Anterior cingulate cortex (tissue), 58 donors: ENCODE data around the gene MTAP.

Experiments
- DNase-seq, 58 donors: peaks; one replicate each; lab custom pipeline; 2025; lab: John Stamatoyannopoulos, UW

MTAP gene

DNA sequence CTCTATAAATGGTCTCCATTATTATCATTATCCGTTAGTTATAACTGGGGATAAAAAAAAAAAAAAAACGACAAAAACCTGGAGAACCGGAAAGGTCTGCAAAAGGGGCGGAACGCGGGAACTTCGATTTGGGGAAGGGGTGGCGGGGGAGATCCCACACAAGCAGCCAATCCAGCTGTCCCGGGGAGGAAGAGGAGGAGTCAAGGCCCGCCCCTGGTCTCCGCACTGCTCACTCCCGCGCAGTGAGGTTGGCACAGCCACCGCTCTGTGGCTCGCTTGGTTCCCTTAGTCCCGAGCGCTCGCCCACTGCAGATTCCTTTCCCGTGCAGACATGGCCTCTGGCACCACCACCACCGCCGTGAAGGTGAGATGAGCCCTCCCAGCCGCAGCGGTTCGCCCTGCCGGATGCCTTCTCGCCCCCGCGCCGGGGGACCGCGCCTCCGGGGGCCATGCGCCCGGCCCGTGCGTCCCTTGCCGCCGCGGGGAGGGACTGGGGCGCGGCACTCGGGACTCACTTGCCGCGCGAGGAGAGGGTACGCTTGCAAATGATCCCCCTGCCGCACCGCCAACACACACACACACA is at the start of gene MTAP:
MTAP (plus strand) TSS at position 219 of the 583 bp plus-strand sequence; CDS start at position 332, 113 bp downstream.
- peak; percentile 48 to 94 (median 85) for DNase-seq

DNA sequence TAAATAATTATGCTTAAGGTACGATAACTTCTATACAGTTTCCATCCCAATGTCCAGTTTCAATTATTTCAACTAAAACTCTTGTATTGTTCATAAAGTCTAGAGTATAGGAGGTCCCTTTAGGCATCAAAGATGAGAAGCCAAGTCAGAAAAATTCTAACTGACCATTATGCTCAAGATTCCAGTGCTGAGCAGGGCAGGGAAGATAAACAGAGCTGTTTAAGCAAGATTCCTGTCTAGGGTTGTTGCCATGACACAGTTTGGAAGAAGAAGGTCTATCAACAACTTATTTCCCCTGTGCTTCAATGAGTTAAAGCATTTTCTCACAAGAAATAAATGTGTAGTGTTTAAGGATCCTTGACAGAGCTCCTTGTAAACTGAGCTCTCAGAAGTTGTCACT is 48.9 kb upstream of the MTAP start:
- DNase-seq, result no peak

DNA sequence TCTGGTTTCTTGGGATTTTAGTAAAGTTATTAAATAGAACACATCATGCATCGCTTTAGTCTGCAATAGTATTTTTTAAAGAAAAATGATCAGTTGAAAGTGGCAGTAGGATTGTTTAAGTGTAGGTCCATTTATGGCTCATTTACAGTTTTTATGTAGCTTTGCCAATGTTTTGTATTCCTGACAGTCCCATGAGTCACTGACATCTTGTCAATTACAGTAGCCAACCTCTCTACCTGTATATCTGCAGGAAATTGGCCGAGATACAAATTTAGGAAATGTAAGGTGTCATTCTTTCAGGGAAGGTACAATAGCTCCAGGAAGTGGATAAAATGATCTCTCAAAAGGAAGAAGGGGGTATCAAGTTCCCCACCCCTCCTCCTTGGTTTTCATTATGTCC is 47.7 kb upstream of the MTAP start:
- DNase-seq, result no peak

DNA sequence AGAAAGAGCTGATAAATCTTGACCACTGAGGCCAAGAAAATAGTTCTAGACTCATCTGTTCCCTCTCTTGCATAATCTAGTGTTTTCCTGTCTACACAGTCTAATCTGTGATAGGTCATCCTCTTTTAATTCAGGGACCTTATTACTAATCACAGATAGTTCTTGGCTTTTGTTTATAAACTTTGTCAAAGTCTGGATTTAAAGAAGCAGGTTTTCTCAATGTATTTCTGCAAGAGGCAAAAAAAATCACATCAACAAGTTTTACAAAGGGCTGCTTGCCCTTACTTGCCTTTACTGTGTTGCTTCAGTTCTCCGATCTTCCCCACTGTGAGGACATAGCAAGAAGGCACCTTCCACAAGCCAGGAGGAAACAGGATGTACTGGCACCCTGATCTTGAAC is 43.9 kb upstream of the MTAP start:
- no peak for DNase-seq

DNA sequence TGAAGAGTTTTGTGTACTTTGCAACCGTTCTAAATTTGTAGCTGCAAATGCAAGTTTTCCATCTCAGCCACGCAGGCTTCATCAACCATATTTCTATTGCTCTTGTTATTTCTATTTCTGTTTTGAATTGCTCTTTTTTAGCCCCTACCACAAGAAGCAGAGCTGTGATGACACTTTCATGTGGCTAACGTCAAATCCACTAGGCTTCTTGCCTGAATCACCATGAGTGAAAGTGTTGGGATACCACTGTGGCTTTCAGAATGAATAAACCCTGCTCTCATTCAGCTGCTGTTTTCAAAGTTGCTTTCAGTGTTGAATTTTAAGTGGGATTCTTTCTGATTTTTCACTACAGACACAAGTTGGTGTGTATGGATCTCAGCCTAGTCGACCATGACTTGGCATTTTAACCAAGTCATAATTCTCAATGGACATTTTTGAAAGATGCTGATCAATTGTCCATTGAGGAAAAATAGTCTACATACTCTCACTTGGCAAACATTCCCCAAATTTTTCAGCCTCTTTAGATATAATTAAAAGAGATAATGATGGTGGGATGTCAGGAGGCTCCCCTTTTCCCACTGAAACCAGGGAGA is 41.0 kb upstream of the MTAP start:
- no peak for DNase-seq

DNA sequence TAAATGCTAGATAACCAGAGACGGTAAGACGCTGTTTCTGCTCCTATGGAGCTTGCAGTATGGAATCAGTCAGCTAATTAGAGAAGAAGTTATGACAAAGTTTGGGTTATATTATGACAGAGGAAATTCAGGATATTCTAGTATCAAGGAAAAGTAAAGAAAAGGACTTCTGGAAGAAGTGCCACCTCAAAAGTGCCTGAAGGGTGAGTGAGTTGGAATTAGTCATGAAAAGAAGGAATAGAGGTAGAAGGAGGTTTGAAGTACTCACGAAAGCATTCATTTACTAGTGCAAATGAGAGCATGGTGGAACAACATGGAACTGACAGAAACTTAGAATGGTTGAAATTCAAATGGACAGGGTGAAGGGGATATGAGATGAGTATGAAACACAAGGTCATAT is 40.4 kb upstream of the MTAP start:
- no peak for DNase-seq

DNA sequence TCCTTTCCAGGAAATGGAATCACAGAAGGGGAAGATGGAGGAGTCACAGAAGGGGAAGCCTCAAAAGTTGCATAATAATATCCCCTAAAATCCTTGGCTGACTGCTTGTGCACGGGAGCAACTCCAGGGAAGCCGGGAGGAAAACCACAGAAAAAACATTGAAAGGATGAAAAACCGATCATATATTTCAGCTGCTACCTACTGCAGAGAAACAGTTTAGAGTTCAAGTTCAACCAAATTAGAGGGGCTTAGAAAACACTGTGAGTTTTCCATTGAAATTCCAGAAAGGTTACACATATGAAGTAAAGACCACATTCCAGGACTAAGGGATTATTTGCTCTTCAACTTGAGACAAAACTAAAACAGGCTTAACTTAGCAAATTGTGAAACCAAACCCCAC is 37.6 kb upstream of the MTAP start:
- DNase-seq, result no peak

DNA sequence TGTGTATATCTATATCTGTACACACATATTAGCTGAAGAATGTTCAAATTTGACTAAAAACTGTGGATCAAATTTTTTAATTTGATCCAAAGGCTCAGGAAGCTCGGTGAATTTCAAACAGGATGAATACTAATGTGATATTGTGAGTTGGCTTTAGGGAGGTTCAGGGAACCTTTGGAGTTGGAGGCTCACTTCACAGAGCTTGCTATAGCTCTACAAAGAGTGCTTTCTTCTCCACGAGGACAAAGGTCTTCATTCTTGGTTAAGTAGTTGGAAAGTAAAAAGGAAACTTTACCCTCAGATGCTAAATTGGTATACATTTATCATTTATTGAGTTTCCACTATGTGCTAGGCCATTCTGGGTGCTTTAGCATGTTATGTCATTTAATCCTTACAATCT is 36.3 kb upstream of the MTAP start:
- no peak for DNase-seq

DNA sequence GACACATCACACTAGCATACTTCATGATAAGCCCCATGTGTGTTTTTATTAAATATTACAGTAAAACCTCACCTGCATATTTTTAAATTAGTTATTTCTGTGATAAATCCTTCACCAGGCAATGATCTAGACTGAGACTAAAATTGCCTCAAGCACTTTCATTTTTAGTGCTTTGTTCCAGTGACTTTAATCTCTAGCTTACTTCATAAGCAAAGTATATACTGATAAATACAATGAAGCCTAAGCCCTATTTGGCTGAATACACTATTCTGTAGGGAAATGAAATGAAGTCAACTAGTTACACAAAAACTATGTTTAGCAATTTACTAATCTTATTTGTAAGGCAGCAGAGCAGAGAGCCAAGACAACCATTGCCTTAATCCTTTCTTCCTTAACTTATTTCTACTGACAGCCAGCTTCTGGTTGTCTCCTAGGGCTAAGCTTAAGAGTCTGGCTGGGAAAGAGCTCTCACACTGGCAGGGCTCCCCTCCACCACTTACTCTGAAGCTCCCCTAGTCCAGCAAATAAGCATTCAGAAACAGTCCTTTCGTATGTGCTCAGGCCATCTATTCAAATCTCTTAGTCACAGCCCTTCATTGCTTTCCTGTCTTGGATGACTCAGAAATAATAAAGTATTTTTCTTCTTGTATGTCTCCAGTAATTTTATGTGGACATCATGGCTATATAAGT is 31.4 kb upstream of the MTAP start:
- DNase-seq, result no peak

DNA sequence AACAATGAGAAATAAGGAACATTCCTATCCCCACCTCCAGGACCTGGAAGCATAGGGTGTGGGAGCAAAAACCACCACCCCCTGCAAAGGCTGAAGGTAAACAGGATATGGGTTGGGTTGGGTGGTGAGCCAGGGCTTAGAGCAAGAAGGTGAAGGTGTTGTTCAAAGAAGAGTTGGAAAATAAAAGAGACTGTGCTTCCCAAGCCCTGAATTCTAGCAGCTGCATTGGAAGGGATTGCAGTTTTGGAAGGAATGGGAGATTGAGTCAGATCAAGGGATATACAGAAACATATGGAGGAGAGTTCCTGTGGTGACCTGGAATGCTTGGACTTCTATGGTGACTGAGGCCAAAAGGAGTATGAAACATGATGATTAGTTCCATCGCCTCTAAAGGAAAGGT is 24.7 kb upstream of the MTAP start:
- DNase-seq, result no peak

DNA sequence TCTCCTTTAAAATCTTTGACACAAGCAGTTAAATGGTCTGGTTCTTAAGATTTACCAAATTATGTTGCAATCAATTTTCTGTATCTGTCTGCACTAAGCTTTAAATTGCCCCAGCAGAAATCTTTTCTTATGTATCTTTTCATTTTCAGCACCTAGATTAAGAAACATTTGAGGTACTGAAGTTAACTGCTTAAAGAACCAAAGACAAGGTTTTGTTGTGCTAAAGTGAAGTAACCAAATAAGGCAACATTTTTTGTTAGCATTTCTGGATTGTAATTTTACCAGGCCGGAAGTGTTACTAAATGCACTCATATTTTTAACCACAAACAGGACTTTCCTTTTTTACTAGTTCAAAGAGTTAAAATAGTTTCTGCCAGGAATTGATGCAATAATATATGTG is 24.1 kb upstream of the MTAP start:
- no peak for DNase-seq

DNA sequence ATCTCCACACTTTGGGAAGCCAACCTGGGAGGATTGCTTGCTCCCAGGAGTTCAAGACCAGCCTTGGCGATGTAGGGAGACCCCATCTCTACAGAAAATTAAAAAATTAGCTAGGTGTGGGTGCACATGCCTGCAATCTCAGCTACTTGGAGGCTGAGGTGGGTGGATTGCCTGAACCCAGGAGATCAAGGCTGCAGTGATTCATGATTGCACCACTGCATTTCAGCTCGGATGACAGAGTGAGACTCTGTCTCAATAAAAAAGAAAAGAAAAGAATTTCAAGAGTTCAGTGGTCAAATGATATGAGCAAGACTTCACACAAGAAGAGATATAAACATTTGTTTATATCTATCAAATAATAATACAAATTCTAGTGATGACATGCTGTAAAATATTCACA is 23.0 kb upstream of the MTAP start:
- no peak for DNase-seq

DNA sequence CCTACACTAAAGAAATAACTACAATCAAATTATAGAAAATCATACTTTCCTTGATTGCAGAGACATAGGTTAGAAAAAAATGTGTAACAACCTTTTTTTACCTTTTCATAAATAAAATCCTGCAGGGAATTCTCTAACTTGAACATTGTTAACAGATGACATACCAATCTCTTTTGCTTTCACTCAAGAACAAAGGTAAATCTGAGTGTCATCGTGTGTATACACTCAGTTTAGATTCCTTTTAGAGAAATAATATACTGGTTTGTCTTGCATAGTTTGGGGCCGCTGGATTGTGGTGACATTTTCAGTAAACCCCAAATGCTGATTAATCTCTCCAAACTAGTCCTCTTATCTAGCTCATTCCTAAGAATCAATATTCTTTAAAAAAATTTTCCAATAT is 20.8 kb upstream of the MTAP start:
- DNase-seq, result no peak

DNA sequence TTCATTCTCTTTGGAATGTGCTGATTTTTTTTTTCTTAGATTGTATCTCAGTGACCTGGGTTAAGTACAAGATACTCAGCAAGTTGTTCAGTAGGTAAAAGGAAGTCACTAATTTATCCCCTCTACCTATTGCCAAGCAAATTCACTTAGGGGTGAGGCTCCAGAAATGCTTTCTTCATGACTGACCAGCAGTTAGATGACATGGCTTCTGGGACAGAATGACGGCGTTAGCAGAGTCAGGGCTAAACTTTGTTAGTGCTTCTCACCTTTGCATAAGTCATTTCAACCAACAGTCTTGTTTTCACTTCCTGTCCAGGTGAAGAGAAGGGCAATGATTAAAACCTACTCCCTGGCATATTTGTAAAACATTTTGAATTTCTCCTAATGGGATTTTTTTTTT is 20.2 kb upstream of the MTAP start:
- no peak for DNase-seq

DNA sequence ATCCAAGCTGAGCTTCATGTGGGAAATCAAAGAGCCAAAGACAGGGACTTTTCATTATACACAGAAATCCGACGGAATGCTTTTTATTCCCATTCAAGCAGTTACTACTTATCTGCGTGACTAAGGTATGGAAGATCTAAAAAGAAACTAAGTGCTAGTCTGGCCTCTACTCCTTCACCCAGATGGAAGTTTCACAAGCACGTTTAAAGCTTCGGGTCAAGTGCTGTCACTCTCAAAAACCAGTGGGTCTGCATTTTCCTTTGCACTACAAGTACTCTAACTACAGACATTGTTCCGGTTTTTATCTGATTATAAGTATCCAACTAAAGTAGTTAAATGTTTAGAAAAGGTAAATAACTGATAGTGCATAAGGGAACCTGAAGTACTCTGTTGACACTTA is 13.7 kb upstream of the MTAP start:
- DNase-seq, result no peak

DNA sequence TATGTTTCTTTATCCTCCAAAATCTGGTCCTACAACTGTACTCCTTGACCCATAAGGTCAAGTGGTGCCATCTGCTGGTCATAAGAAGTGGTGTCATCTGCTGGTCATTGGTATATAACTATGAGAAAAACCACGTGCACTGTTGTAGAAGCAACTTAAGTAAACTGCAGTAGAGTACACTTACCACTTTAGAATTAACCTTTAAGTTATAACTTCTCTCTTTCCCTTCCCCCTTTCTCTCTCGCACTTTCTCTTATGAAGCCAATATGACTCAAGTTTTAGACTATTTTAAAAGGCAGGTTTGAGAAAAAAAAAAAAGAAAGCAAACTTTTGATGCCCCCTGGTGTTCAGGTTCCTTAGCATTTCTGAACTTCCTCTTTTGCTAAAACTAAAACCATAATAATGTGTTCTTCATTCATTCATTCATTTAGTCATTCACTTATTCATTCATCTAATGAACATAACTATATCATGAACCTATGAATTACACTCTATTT is 12.8 kb upstream of the MTAP start:
- DNase-seq, result peak in 27 of 58 donors; percentile 3 to 69 (median 29)

DNA sequence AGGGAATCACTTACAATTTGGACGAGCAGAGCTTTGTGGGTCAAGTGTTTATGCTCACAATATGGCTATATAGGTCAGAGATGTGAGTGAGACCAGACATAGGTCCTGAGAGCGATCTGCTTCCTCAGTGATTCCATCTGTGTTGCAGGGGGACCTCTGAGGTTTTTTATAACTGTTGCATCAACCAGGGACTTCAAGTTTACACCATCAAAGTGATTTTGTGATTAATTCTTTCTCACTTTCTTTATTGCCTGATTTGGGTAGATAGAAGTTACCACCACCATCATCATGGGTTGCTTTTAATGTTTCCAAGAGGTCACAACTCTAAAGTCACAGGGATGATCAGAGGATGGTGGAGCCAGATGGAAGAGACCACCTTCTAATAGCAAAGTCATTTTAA is 7.0 kb upstream of the MTAP start:
- no peak for DNase-seq

DNA sequence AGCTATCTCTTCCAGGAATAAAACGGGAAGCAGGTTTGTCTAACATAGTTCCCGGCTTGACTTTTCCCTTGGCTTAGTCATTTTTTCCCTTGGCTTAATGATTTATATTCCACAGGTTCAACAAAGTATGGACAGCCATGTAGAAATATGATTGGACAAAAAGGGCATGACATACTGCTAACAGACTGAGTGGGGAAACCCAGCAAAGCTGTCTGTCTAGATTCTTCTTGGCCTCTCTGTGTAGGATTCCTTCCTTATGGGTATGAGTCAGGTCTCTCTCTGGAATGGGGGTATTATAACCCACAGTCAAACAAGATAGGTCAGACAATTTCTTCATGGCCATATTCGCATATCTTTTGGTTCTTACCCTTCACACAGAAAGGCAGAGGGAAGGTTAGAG is 5.7 kb upstream of the MTAP start:
- DNase-seq, result no peak

DNA sequence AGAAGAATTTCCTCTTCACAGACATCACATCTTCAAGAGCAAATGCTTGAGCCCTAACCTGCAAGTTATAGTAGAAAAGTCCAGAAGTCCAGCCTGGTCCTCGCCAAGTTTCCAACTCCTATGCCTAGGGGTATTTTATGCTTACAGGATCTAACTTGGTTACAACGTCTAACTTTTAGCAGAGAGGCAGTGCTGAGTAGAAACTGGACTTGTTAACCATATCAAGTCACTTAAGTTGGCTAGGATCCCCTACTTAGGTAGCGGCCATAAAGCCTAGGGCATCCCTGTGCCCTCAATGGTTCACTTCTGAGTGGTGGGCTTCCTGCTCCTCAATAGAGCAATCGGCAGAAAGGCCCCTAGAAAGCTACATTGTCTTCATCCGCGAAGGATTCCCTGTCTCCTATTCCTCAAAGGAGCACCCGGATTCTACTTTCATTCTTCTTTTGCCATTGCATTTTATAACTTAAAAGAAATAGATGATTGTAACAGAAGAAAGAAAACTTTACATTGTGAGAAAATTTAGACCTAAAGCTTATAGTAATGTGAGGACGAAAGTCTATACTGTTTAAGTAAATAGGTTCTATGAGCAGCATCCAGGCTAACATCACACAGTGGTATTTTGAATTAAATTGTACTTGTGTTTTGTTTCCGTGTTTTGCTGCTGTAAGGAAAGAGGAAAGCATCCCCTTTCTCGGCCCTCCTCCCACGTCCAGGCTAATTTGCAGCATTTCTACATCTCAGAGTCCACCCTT is 1.3 kb upstream of the MTAP start:
- DNase-seq, result no peak

DNA sequence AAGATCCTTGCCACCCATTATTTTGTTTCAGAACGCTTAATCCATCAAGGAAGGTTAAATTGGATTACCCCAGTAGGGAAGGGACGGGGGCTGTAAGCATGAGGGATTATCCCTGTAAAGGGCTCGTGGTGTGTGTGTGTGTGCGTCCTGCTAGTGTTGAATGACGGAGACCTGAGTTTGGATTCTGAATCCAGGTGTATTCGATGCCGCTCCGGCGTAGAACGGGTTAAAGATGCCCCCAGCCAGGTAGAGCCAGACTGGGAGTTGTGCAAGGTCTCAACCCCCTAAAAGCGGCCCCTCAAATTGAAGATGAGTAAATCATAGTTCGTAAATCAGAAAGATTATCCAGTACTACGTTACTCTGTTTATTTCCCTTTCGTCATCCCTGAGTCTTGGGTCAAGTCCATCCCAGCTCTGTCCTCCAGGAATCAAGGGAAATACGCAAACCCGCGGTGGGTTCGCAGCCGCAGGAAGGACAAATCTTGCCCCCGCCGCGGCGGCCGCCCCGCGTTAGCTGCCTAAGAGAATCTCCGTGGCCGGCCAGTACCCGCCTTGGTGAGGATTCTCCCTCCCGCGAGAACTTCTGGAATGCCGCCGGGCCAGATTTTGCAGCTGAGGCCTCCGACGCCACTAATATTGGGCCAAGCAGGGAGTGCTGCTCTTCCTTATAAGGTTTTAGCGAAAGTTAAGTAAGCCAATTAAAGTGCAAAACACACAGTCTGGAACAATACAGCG is 586 bp upstream of the MTAP start:
- DNase-seq, result peak in 49 of 58 donors; percentile 25 to 79 (median 51)

DNA sequence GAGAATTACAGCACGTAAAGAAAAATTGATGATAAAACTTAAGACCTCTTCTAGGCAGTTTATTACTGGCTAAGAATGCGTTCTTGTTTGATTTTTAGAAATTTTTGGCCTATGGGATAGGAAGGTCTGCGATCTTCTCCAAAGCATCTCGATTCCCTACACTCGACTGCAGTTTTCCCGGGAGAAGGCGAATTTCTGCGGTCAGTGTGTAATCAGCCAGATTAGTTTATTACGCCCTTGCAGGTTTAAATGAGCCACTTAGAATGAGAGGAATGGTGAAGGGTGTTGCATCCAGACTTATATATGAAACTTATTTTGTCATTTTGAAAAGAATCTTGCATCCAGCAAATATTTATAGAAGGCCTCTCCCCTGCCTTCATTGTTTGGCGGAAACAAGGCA is 1.2 kb downstream of the MTAP start:
- DNase-seq, result no peak
